Measurements from ENCODE around the gene EN1.
A peak's percentile ranks its signal among the peaks of the same experiment; 100 is the strongest.

The EN1 gene

GRCh38 chr2:118843483-118844132 is 3.8 kb downstream of the EN1 start:
- DNase-seq (ENCODE audit: low read depth, low spot score), result peak; percentile 6

GRCh38 chr2:118842661-118843482 is 4.6 kb downstream of the EN1 start:
- DNase-seq (ENCODE audit: low read depth, low spot score), result peak; percentile 71

DNA sequence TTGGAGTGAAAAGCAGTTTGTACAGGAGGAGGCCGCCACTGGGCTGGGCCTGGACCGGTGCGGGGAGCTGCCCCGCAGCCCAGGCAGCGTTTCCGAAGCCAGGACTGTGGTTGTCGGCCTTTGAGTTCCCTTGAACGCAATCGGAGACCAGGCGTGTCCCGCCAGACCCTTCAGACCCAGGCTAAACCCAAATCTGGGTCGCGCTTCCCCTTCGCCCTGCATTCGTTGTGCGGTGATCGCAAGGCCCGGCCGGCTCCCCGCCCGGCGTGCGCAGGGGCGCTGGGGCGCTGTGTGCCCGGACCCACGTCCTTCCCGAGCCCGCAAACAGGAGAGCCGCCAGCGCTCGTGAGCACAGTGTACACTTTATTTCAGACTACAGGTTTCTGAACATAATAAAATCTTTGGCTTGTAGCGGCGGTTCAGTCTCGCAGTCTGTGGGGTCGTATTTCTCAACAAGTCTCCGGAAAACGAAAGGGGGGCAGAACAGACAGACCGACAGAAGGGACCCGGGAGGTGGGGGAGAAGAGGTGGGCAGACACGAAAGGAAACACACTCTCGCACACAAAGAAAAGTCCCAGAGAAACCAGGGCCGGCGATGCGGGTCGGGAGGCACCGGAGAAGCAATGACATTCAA is 5.5 kb downstream of the EN1 start:
- peak; percentile 53 for DNase-seq (ENCODE audit: low read depth, low spot score)

DNA sequence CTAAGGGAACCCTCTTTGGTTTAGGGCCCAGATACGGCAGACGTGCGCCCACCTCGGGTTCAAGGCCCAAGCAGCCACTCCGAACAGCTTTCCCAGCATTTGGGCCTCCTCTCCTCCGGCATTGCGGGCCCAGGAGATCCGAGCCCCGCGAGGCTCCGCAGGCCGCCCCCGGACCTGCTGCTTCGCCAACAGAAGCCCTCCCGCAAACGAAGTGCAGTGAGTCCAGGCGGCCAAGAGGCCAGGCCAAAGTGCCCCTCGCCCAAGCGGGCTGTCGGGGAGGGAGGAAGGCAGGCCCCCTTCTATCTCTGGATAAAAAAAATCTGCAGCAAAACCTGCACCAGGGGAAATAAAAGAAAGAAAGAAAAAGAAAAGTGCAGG is 6.0 kb downstream of the EN1 start:
- no peak for DNase-seq (ENCODE audit: low read depth, low spot score)

GRCh38 chr2:118838741-118839455 is 8.6 kb downstream of the EN1 start:
- no peak for DNase-seq (ENCODE audit: low read depth, low spot score)

DNA sequence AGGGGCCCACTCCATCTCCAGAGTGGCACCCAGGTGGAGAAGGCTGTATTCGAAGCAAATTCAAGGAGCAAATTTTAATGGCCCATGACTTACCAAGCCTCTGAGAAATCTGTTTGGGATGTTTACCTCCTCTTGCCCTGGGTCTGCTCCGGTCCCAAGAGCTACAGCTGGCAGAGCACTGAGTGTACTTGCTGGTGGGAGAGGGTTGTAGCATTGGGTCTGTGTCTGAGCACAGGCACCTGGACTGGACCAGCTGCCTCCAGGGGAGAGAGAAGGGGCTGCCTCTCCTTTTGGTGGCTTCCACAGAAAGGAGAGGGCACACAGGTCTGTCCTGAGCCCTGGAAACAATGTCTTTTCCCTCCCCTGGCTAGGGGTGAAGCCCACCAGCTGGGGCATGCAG is 9.8 kb downstream of the EN1 start:
- DNase-seq (ENCODE audit: low read depth, low spot score), result no peak

GRCh38 chr2:118837067-118837466 is 10.4 kb downstream of the EN1 start:
- DNase-seq (ENCODE audit: low read depth, low spot score), result no peak

DNA sequence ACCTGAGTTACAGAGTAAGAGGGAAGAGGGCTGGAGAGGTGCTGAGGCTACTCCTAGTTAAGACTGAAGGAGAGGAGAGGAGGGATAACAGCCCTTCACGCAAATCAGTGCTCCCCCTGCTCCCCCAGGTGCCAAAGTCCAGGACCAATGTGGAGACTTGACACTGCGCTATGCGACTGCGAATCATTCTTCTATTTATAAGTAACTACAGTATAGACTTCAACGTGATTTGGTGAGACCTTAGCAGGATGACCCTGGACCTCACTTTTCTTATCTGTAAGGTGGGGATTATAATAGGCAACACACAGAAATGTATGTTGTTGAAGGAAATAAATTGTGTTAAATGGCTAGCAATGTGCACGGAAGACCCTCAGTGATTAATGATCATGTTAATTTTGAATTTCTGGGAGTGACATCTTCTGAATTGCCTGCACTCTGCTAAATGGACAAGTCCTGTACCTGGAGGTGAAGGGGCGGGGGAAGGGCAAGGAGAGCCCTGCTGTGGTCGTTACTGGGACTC is 11.0 kb downstream of the EN1 start:
- no peak for DNase-seq (ENCODE audit: low read depth, low spot score)

DNA sequence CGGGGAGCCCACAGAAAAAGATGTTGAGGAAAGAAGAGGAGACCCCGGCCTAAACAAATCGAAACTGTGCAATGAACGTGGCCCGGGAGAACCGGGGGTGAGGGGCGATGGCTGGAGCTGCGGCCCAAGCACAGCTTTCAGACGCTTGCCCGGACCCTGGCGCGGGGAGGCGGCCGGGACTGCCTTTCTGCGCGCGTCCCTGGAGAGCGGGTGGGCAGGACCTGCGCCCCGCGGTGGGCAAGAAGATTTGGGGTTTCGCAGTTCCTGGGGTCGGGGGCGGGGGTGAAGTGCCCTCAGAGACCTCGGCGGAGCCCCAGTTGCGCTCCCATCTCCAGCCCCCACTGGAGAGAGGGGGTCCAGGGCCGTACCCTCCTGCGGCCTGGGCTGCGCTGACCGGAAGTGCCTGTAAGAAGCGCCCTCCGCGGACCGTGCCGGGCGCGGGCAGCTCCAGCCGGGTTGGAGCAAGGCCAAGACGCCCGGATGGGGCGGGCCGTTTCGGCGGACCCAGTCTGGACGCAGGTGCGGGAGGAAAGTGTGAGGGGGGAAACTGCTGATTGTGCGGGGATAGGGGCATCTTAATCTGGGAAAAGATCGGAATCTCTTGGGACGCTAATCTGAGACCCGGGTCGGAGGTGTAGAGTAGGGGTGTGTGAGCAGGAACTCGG is 11.6 kb downstream of the EN1 start:
- DNase-seq (ENCODE audit: low read depth, low spot score), result peak; percentile 39

DNA sequence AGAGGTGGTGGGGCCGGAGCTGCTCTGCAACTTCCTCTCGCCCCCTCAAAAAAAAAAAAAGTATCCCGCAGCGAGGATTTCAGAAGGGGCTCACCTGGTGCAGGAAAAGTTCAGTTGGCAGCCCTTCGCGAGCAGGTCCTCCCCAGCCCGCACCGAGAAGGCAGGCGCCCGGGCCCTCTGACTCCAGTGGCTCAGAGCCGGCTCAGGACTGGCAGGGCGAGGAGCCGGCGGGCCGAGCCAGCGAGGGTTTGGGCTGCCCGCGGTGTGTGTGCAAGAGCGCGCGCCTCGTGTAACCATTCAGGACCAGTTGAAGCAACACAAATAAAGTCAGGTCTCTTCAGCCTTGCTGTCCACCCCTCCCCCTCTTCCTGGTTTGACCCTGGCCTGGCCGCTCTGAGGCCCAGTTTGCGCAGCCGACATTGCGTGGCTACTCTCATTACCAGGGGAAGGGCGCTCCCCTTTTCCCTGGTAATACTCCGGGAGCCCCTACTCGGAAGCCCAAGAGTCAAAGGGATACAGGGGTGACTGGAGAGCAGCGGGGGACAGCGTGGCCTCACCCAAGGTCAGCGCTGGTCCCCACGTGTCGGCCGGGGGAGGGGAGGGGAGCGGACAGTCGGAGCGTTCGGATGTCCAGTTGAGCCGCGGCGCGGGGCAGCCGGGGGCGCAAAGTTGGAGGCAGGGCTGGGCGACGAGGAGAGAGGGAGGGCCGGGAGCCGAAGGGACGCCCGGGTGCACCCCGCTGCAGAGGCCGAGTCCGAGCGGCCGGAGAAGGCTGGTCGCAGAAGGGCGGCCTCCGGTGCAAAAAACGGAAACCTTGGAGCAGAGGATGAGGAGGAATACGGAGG is 12.3 kb downstream of the EN1 start:
- DNase-seq (ENCODE audit: low read depth, low spot score), result peak; percentile 70

GRCh38 chr2:118834440-118834810 is 13.0 kb downstream of the EN1 start:
- peak; percentile 29 for DNase-seq (ENCODE audit: low read depth, low spot score)

DNA sequence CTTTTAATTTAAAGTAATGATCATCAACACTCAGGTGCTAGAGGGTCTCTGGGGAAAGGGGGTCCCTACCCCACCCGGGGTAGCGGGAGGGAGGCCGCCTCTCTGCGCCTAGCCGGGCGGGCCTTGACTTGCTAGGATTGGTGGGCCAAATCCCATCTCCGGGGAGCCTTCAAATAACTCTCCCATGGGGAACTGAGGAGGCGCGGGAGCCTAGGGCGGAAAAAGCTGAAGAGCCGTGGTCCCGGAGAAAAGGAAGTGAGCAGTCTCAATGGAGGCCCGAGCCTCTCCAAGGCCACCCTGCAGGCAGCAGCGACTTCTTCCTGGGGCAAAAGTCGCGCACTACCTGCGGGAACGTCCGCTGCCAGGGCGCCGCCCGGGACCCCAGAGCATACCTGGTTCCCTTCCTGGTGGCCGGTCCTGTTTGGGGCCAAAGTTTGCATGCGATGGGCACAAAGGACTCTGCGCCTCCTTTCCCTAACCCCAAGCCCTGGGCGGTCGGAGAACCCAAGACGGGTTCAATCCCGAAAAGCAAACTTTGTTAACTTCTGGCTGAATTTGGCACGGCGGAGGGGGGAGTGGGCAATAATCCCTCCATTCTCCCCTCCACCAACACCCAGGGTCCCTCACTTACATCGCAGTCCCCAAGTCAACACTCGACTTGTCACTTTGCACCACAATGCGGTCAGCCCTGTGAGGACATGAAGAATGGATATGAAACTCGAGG is 13.6 kb downstream of the EN1 start:
- DNase-seq (ENCODE audit: low read depth, low spot score), result peak; percentile 22

- peak; percentile 14 for DNase-seq (ENCODE audit: low read depth, low spot score)
Observed at GRCh38 chr2:118832791-118833715, 14.4 kb downstream of the EN1 start.

DNA sequence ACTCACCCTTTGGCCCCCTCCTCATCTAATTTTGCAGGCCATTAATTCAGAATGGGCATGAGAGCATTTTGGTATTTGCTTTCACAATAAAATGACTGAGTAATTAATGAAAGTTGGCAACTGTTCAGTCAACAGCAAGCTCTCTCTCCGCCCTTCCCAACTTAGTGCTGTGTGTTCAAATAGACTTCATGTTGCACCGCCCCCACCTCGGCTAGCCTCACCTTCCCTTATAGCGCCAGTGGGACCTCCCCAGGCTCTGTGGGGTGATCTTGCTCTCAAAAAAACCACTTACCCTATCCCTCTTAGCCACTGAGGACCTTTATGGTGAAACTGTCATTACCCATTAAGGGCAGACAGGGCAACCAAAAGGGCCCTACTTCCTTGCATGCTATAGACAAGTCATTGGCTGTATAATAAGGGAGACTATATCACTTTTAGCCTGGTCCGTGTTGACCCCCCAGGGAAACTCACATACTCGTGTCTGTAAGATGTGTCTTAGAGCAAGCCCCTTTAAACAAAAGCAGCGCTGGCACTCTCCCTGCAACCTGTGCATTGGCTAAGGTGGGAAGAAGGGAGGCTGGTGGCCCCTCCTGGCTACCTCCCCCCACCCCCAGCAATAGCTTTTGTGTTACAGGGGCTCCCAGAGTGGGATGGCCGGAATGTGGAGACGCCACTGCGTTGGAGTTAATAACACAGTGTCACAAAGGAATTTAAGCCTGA is 15.2 kb downstream of the EN1 start:
- no peak for DNase-seq (ENCODE audit: low read depth, low spot score)

DNA sequence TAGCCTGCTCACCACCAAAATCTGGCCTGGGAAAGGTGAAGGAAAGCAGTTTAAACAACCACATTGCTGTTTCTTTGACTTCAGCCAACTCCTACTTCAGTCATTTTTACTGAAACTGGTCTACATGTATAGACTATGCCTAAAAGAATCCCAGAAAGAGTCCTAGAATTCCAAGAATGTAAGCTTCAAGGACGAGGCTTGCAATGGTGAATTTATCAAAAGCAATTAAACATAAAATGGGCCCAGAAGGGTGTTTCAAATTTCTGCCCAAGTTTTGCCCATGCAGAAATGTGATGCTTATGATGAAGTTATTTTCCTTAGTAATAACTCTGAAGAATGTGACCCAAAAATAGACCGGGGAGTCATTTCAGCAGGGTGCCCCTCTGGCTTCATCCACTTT is 16.6 kb downstream of the EN1 start:
- no peak for DNase-seq (ENCODE audit: low read depth, low spot score)

GRCh38 chr2:118830118-118830517 is 17.3 kb downstream of the EN1 start:
- no peak for DNase-seq (ENCODE audit: low read depth, low spot score)

DNA sequence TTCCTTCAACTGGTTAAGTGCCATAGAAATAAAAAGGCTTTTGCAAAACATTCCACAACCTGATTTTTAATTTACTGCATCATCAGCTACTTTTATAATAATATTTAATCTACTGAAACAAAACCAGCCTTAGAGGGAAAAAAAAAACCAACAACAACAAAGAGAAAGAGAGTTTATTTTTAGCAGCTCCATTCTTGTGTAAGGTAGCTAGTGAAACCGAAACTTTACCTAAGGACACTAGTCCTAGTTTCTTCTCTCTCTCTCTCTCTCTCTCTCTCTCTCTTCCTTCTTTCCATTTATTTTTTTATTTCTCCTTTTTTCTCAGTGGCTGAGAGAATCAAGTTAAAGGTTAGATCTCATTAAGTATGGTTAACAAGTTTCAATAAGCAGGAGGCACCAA is 21.4 kb downstream of the EN1 start:
- DNase-seq (ENCODE audit: low read depth, low spot score), result no peak

DNA sequence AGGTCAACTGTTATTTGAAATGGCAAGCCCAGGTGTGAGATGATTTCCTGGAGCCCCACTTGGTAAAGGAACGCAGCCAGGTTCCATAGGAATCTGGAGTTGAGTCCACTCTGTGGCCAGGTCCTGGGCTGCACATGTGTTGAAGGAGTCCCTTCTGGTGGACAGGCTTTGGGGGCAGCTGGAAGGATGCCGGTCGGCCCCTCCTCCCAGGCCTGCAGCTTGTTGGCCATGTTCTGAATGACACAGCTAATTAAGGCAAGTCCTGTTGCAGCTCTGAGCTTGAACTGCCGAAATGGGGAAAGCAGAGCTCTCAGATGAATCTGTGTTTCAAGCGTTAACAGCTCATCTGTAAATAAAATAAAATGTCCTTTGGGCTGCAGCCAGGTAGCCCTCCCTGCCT is 23.8 kb downstream of the EN1 start:
- no peak for DNase-seq (ENCODE audit: low read depth, low spot score)
